HepG2 (cell line): ENCODE results near the gene UGP2. TPM values are rescaled to one million over a fixed set of nuclear protein-coding genes. Genes with fewer than 3 reads are reported as not detected.

Experiments
- BORCS8-MEF2B ChIP-seq: sonication (generic); formaldehyde crosslinking; IDR thresholded peaks from 2 replicates; pipeline ENCODE4 v1.8.0; 2022; ENCODE audit warnings: mild to moderate bottlenecking, missing genetic modification reagents
- CENPX ChIP-seq: sonication (generic); formaldehyde crosslinking; IDR thresholded peaks from 2 replicates; pipeline ENCODE4 v1.9.0; 2021; ENCODE audit warnings: mild to moderate bottlenecking, missing genetic modification reagents, moderate library complexity
- DNMT3B ChIP-seq: conservative IDR thresholded peaks from 2 replicates; pipeline ENCODE4 v1.6.1; 2016; ENCODE audit warnings: missing biosample characterization, control low read depth
- LCORL ChIP-seq, 2 experiments: fragments of 450-650 bp in 1 of 2; sonication (generic) in 1 of 2; formaldehyde crosslinking in 1 of 2; IDR thresholded peaks; 2 replicates each; pipeline versions ENCODE4 v1.5.0 to v1.6.1; 2017 to 2020; ENCODE audit warnings: antibody characterized with exemption in 1 of 2, missing genetic modification reagents in 1 of 2
- PHB2 ChIP-seq: fragments of 450-650 bp; IDR thresholded peaks from 2 replicates; pipeline ENCODE4 v1.6.1; 2018; ENCODE audit not compliant: partially characterized antibody
- PHF21A ChIP-seq: sonication (generic); formaldehyde crosslinking; IDR thresholded peaks from 2 replicates; pipeline ENCODE4 v1.5.0; 2020; ENCODE audit warnings: mild to moderate bottlenecking, missing genetic modification reagents
- POLR2AphosphoS5 ChIP-seq: IDR thresholded peaks from 2 replicates; pipeline ENCODE4 v1.6.1; 2012; ENCODE audit warnings: low read depth, low read length
- POLR2G ChIP-seq: fragments of 200-400 bp; formaldehyde crosslinking; IDR thresholded peaks from 2 replicates; pipeline ENCODE4 v1.6.1; 2018; ENCODE audit warnings: mild to moderate bottlenecking, low read depth, low read length, moderate library complexity
- PPARG ChIP-seq: conservative IDR thresholded peaks from 2 replicates; pipeline ENCODE4 v1.6.1; 2016; ENCODE audit warnings: missing biosample characterization, missing genetic modification reagents
- RAD51 ChIP-seq: fragments of 450-650 bp; IDR thresholded peaks from 2 replicates; pipeline ENCODE4 v1.6.1; 2016; ENCODE audit warnings: borderline replicate concordance
- SALL1 ChIP-seq: sonication (generic); formaldehyde crosslinking; IDR thresholded peaks from 2 replicates; pipeline ENCODE4 v1.8.0; 2022; ENCODE audit warnings: mild to moderate bottlenecking, missing genetic modification reagents
- TRIM24 ChIP-seq: sonication (generic); formaldehyde crosslinking; IDR thresholded peaks from 2 replicates; pipeline ENCODE4 v1.8.0; 2022; ENCODE audit warnings: mild to moderate bottlenecking, missing genetic modification reagents
- ZNF382 ChIP-seq: sonication (generic); formaldehyde crosslinking; IDR thresholded peaks from 2 replicates; pipeline ENCODE4 v1.5.0; 2020; ENCODE audit warnings: missing genetic modification reagents, mild to moderate bottlenecking, borderline replicate concordance
- ZNF44 ChIP-seq: sonication (generic); formaldehyde crosslinking; IDR thresholded peaks from 2 replicates; pipeline ENCODE4 v1.5.1; 2020; ENCODE audit warnings: mild to moderate bottlenecking, missing genetic modification reagents
- ZNF562 ChIP-seq: sonication (generic); formaldehyde crosslinking; IDR thresholded peaks from 2 replicates; pipeline ENCODE4 v1.8.0; 2022; ENCODE audit warnings: missing genetic modification reagents, borderline replicate concordance
- ZNF749 ChIP-seq: sonication (generic); formaldehyde crosslinking; IDR thresholded peaks from 2 replicates; pipeline ENCODE4 v1.8.0; 2022; ENCODE audit warnings: mild to moderate bottlenecking, missing genetic modification reagents, moderate library complexity, borderline replicate concordance
- polyA plus RNA-seq, 8 experiments: library from polyadenylated mRNA; depleted of rRNA in 3 of 8; stranded (reverse) in 7 of 8; unstranded in 1 of 8; fragments of >200 nt; fragmentation: Illumina TruSeq in 4 of 8; extraction: Trizol in 4 of 8; gene quantifications; 2 replicates each; pipeline versions ENCODE4 v1.2.1 to v1.2.3, GENCODE V29; 2011 to 2016; ENCODE audit warnings: low read depth in 4 of 8, missing spikeins in 1 of 8, mixed read lengths in 1 of 8; ENCODE audit not compliant: insufficient read depth in 1 of 8
- total RNA-seq, 5 experiments: library from RNA; depleted of rRNA; stranded (reverse); fragments of >200 nt; fragmentation: Illumina TruSeq; extraction: Trizol; gene quantifications; 2 replicates each; pipeline ENCODE4 v1.2.3, GENCODE V29; 2016; ENCODE audit warnings: low read depth in 1 of 5
- TF ChIP-seq, protein P1 (sequence below): sonication (generic); formaldehyde crosslinking; IDR thresholded peaks from 2 replicates; pipeline ENCODE4 v1.5.0; 2020; ENCODE audit warnings: mild to moderate bottlenecking, missing genetic modification reagents
- TF ChIP-seq, protein P2 (sequence below): sonication (generic); formaldehyde crosslinking; IDR thresholded peaks from 2 replicates; pipeline ENCODE4 v1.4.0; 2020; ENCODE audit warnings: low read depth, mild to moderate bottlenecking, missing genetic modification reagents
- TF ChIP-seq, protein P3 (sequence below): IDR thresholded peaks from 2 replicates; pipeline ENCODE4 v1.6.1; 2016; ENCODE audit warnings: mild to moderate bottlenecking, missing biosample characterization, missing genetic modification reagents
- TF ChIP-seq, protein P4 (sequence below): sonication (generic); formaldehyde crosslinking; IDR thresholded peaks from 2 replicates; pipeline ENCODE4 v1.4.0; 2020; ENCODE audit warnings: missing genetic modification reagents
- TF ChIP-seq, protein P5 (sequence below): sonication (generic); formaldehyde crosslinking; IDR thresholded peaks from 2 replicates; pipeline ENCODE4 v1.8.0; 2022; ENCODE audit warnings: mild to moderate bottlenecking, missing genetic modification reagents, moderate library complexity

UGP2 gene
- total and polyA plus RNA-seq, 2 of the 13 experiments (the other 11 are each of a cell fraction or from before 2014, with no cell fraction given), result 96.0 to 134 TPM

DNA sequence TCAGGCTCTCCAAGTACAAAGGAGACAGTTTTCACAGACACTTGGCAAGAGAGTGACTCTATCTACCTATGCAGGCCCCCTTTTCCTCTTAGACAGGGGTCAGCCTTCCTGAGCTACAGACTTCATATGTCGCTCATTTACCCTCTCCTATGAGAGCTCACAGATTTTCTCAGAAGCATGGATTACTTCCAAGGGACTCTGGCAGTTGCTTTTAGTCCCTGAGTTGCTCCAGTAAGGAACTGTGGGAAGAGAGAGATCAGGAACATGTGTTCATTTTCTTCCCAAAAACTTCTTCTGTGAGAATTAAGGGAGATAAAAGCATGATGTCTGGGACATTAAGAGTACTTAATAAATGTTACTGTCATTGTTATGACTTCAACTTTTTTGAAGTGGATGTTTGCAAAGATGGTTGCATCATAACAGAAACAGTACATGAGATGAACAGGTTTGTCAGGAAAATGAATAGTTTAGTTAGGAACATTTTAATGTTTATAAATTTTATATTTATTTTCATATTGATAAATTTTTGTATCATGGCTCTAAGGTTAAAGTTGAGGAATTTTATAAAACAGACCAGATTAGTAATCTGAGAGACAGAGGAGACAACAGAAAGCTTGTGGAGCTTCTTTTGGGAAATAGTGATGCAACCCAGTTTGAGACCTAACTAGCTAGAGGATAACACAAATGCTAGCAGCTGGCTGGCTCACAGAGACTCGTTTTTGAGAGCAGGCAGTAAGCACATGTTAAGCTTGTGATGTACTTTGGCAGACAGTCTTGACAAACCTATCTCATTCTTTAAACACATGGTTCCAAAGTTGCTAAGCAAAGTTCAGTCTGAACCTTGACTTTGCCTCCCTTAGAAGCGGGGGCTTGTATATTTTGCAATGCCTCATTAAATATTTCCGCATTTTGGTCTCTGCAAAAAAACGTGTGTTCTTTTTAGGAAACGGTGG lies 21.7 kb upstream of the UGP2 start (continued):
- TF ChIP-seq, protein P1, sequence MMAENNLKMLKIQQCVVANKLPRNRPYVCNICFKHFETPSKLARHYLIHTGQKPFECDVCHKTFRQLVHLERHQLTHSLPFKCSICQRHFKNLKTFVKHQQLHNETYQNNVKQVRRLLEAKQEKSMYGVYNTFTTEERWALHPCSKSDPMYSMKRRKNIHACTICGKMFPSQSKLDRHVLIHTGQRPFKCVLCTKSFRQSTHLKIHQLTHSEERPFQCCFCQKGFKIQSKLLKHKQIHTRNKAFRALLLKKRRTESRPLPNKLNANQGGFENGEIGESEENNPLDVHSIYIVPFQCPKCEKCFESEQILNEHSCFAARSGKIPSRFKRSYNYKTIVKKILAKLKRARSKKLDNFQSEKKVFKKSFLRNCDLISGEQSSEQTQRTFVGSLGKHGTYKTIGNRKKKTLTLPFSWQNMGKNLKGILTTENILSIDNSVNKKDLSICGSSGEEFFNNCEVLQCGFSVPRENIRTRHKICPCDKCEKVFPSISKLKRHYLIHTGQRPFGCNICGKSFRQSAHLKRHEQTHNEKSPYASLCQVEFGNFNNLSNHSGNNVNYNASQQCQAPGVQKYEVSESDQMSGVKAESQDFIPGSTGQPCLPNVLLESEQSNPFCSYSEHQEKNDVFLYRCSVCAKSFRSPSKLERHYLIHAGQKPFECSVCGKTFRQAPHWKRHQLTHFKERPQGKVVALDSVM (CRISPR knock-in tag), result no peak
- TF ChIP-seq ZNF749 (CRISPR knock-in tag), result peak; percentile 78; the same call in 1 of the 2 replicates
- no peak for TF ChIP-seq ZNF382 (CRISPR knock-in tag)
- no peak for TF ChIP-seq ZNF562
- TF ChIP-seq RAD51, result no peak
- TF ChIP-seq TRIM24 (CRISPR knock-in tag), result peak; percentile 87
- TF ChIP-seq, protein P2, sequence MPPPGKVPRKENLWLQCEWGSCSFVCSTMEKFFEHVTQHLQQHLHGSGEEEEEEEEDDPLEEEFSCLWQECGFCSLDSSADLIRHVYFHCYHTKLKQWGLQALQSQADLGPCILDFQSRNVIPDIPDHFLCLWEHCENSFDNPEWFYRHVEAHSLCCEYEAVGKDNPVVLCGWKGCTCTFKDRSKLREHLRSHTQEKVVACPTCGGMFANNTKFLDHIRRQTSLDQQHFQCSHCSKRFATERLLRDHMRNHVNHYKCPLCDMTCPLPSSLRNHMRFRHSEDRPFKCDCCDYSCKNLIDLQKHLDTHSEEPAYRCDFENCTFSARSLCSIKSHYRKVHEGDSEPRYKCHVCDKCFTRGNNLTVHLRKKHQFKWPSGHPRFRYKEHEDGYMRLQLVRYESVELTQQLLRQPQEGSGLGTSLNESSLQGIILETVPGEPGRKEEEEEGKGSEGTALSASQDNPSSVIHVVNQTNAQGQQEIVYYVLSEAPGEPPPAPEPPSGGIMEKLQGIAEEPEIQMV (CRISPR knock-in tag), result no peak
- no peak for TF ChIP-seq PHB2
- no peak for TF ChIP-seq POLR2G
- TF ChIP-seq BORCS8-MEF2B, result no peak
- TF ChIP-seq, protein P3, sequence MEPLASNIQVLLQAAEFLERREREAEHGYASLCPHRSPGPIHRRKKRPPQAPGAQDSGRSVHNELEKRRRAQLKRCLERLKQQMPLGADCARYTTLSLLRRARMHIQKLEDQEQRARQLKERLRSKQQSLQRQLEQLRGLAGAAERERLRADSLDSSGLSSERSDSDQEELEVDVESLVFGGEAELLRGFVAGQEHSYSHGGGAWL (CRISPR knock-in tag), result no peak
- peak; percentile 94 for TF ChIP-seq PHF21A (CRISPR knock-in tag)
- TF ChIP-seq, protein P4, sequence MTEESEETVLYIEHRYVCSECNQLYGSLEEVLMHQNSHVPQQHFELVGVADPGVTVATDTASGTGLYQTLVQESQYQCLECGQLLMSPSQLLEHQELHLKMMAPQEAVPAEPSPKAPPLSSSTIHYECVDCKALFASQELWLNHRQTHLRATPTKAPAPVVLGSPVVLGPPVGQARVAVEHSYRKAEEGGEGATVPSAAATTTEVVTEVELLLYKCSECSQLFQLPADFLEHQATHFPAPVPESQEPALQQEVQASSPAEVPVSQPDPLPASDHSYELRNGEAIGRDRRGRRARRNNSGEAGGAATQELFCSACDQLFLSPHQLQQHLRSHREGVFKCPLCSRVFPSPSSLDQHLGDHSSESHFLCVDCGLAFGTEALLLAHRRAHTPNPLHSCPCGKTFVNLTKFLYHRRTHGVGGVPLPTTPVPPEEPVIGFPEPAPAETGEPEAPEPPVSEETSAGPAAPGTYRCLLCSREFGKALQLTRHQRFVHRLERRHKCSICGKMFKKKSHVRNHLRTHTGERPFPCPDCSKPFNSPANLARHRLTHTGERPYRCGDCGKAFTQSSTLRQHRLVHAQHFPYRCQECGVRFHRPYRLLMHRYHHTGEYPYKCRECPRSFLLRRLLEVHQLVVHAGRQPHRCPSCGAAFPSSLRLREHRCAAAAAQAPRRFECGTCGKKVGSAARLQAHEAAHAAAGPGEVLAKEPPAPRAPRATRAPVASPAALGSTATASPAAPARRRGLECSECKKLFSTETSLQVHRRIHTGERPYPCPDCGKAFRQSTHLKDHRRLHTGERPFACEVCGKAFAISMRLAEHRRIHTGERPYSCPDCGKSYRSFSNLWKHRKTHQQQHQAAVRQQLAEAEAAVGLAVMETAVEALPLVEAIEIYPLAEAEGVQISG (CRISPR knock-in tag), result peak; percentile 77
- TF ChIP-seq SALL1, result peak; percentile 97
- TF ChIP-seq LCORL (IDR thresholded peaks at IDR 0.05), result no peak
- peak; percentile 96 for TF ChIP-seq LCORL (CRISPR knock-in tag; IDR thresholded peaks at IDR 0.05)
- peak; percentile 66; the same call in 1 of the 2 replicates for TF ChIP-seq DNMT3B (CRISPR knock-in tag)
- no peak for TF ChIP-seq CENPX
- TF ChIP-seq ZNF44 (CRISPR knock-in tag), result 0 out of 2 replicates have a peak, but pooled peaks have one; percentile 41
- peak; percentile 74; the same call in 1 of the 2 replicates for TF ChIP-seq PPARG (CRISPR knock-in tag)
- TF ChIP-seq, protein P5, sequence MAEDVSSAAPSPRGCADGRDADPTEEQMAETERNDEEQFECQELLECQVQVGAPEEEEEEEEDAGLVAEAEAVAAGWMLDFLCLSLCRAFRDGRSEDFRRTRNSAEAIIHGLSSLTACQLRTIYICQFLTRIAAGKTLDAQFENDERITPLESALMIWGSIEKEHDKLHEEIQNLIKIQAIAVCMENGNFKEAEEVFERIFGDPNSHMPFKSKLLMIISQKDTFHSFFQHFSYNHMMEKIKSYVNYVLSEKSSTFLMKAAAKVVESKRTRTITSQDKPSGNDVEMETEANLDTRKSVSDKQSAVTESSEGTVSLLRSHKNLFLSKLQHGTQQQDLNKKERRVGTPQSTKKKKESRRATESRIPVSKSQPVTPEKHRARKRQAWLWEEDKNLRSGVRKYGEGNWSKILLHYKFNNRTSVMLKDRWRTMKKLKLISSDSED (CRISPR knock-in tag), result no peak
- TF ChIP-seq POLR2AphosphoS5, result no peak
